ENCODE measurements around the gene MCEE.

GRCh38 chr2:71078624-71079023, 51.4 kb downstream of the MCEE start:
- TF ChIP-seq POLR2A (IDR thresholded peaks at IDR 0.05), result no peak
- no peak for TF ChIP-seq CTCF (IDR thresholded peaks at IDR 0.05)

All from gastroesophageal sphincter (tissue), 3 donors.